GM19468 (cell line): ENCODE data around the gene CTNND1.

ENCODE experiments used
- ATAC-seq: cut with Tn5 transposase; IDR thresholded peaks from one replicate; pipeline ENCODE4 v1.9.1; 2021; ENCODE audit warnings: mild to moderate bottlenecking, moderate library complexity, moderate number of reproducible peaks; ENCODE audit not compliant: unreplicated experiment; ENCODE audit errors: extremely low read depth

Gene CTNND1

DNA sequence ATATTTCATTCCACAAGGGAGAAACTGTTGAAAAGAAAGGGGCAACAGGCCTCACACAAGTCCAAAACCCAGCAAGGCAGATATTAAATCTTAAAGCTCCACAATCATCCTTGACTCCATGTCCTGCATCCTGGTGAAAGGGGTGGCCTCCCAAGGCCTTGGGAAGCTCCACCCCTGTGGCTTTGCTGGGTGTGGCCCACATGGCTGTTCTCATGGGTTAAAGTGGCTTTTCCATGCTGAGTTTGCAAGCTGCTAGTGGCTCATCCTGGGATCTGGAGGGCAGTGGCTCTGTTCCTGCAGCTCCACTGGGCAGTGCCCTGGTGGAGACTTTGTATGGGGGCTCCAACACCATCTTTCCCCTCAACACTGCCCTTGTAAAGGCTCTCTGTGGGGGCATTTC is 106.4 kb downstream of the CTNND1 start:
- no peak for ATAC-seq

DNA sequence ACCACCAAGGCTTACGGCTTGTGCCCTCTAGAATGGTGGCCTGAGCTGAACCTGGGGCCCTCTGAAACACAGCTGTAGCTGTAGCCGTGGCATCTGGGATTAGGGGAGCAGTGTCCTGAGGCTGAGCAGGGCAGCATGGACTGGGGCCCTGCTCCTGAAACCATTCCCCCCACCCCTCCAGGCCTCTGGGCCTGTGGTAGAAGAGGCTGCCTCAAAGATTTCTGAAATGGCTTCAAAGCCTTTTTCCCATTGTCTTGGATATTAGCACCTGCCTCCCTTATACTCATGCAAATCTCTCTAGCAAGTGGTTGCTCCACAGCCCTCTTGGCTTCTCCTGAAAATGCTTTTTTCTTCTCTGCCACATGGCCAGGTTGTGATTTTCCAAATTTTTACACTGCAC is 106.9 kb downstream of the CTNND1 start:
- no peak for ATAC-seq
